ENCODE results near the gene RSL24D1.

Gene RSL24D1

GRCh38 chr15:55196458-55197361 lies at the start of gene RSL24D1:
Gene RSL24D1 (minus strand): TSS chr15:55196941. CDS start chr15:55196890, 51 bp downstream.
- FAIRE-seq: peak; percentile 99

GRCh38 chr15:55245059-55245458 lies 48.3 kb upstream of the RSL24D1 start:
- no peak for FAIRE-seq

- no peak for FAIRE-seq
Observed at GRCh38 chr15:55241891-55242290, 45.1 kb upstream of the RSL24D1 start.

- FAIRE-seq: no peak
Observed at GRCh38 chr15:55241186-55241585, 44.4 kb upstream of the RSL24D1 start.

GRCh38 chr15:55240125-55240760 lies 43.5 kb upstream of the RSL24D1 start:
- no peak for FAIRE-seq

GRCh38 chr15:55239440-55240124 lies 42.8 kb upstream of the RSL24D1 start:
- FAIRE-seq: no peak

- FAIRE-seq: no peak
Observed at GRCh38 chr15:55238877-55239276, 42.1 kb upstream of the RSL24D1 start.

- FAIRE-seq: no peak
Observed at GRCh38 chr15:55237219-55238130, 40.7 kb upstream of the RSL24D1 start.

- FAIRE-seq: no peak
Observed at GRCh38 chr15:55235546-55236036, 38.9 kb upstream of the RSL24D1 start.

- no peak for FAIRE-seq
Observed at GRCh38 chr15:55234800-55235104, 38.0 kb upstream of the RSL24D1 start.

- FAIRE-seq: no peak
Observed at GRCh38 chr15:55234104-55234799, 37.5 kb upstream of the RSL24D1 start.

- no peak for FAIRE-seq
Observed at GRCh38 chr15:55231455-55231854, 34.7 kb upstream of the RSL24D1 start.

GRCh38 chr15:55230953-55231352 lies 34.2 kb upstream of the RSL24D1 start:
- FAIRE-seq: no peak

GRCh38 chr15:55230051-55230670 lies 33.4 kb upstream of the RSL24D1 start:
- FAIRE-seq: peak; percentile 14

- FAIRE-seq: no peak
Observed at GRCh38 chr15:55226127-55226526, 29.4 kb upstream of the RSL24D1 start.

- no peak for FAIRE-seq
Observed at GRCh38 chr15:55224892-55225291, 28.2 kb upstream of the RSL24D1 start.

- FAIRE-seq: no peak
Observed at GRCh38 chr15:55222588-55222987, 25.8 kb upstream of the RSL24D1 start.

- FAIRE-seq: no peak
Observed at GRCh38 chr15:55221090-55222011, 24.6 kb upstream of the RSL24D1 start.

- no peak for FAIRE-seq
Observed at GRCh38 chr15:55220606-55221005, 23.9 kb upstream of the RSL24D1 start.

- FAIRE-seq: no peak
Observed at GRCh38 chr15:55218056-55218455, 21.3 kb upstream of the RSL24D1 start.
